HEK293 (cell line): ENCODE data around the gene EIF4E1B.
A peak's percentile ranks its signal among the peaks of the same experiment; 100 is the strongest.

Experiments used
- CTCF ChIA-PET: fragments of 350-600 bp; formaldehyde crosslinking; extraction: SDS; loops from one replicate; lab custom pipeline; 2021; ENCODE audit warnings: antibody characterized with exemption; lab: Yijun Ruan, JAX
- POLR2A ChIA-PET: fragments of 300-600 bp; formaldehyde crosslinking; extraction: SDS; loops from one replicate; lab custom pipeline; 2020; ENCODE audit warnings: antibody characterized with exemption, inconsistent platforms; lab: Yijun Ruan, JAX
- H3K27ac ChIP-seq: fragments of 200-500 bp; sonication (Bioruptor generic); 2 replicates; pipeline ENCODE4 v1.5.1; 2014; ENCODE audit warnings: low read depth, low read length, control low read depth, inconsistent platforms; ENCODE audit errors: extremely low read depth
- H3K36me3 ChIP-seq, 2 experiments: fragments of 200-500 bp in 1 of 2; sonication (Bioruptor generic) in 1 of 2; 1 replicate in 1 of 2; 2 replicates in 1 of 2; pipeline ENCODE4 v1.5.1; 2014 to 2017; ENCODE audit warnings: inconsistent platforms in 2 of 2, low read length in 2 of 2; ENCODE audit not compliant: control insufficient read depth in 2 of 2, insufficient read depth in 1 of 2
- H3K4me1 ChIP-seq: fragments of 200-500 bp; sonication (Bioruptor generic); 2 replicates; pipeline ENCODE4 v1.5.1; 2014; ENCODE audit warnings: mild to moderate bottlenecking, low read length, inconsistent platforms; ENCODE audit not compliant: control insufficient read depth, insufficient read depth
- H3K4me3 ChIP-seq: 2 replicates; pipeline ENCODE4 v1.5.1; 2011; ENCODE audit warnings: low read depth, mild to moderate bottlenecking, control low read depth, low read length, moderate library complexity
- H3K9me3 ChIP-seq: fragments of 200-500 bp; sonication (Bioruptor generic); 2 replicates; pipeline ENCODE4 v1.5.1; 2014; ENCODE audit warnings: low read depth, low read length, inconsistent platforms; ENCODE audit not compliant: control insufficient read depth, insufficient read depth
- EGR2 ChIP-seq: fragments of 450-650 bp; formaldehyde crosslinking; IDR thresholded peaks from 2 replicates; pipeline ENCODE4 v1.5.1; 2016; ENCODE audit warnings: low read depth, missing biosample characterization, missing genetic modification characterization
- GLIS2 ChIP-seq: fragments of 450-650 bp; formaldehyde crosslinking; IDR thresholded peaks from 2 replicates; pipeline ENCODE4 v1.5.1; 2016; ENCODE audit warnings: missing biosample characterization, missing genetic modification characterization
- KLF1 ChIP-seq: fragments of 450-650 bp; formaldehyde crosslinking; IDR thresholded peaks from 2 replicates; pipeline ENCODE4 v1.5.1; 2016; ENCODE audit warnings: missing biosample characterization, missing genetic modification characterization
- KLF9 ChIP-seq: fragments of 450-650 bp; formaldehyde crosslinking; IDR thresholded peaks from 2 replicates; pipeline ENCODE4 v1.5.1; 2016; ENCODE audit warnings: missing biosample characterization, missing genetic modification characterization, low read depth
- RBAK ChIP-seq: fragments of 450-650 bp; formaldehyde crosslinking; IDR thresholded peaks from 2 replicates; pipeline ENCODE4 v1.5.1; 2016; ENCODE audit warnings: missing biosample characterization, missing genetic modification characterization
- SALL2 ChIP-seq: fragments of 450-650 bp; formaldehyde crosslinking; IDR thresholded peaks from 2 replicates; pipeline ENCODE4 v1.5.0; 2017; ENCODE audit warnings: missing biosample characterization, mild to moderate bottlenecking, missing genetic modification characterization, borderline replicate concordance
- SCRT2 ChIP-seq: fragments of 450-650 bp; formaldehyde crosslinking; IDR thresholded peaks from 2 replicates; pipeline ENCODE4 v1.5.1; 2016; ENCODE audit warnings: missing biosample characterization, missing genetic modification characterization
- SP2 ChIP-seq: fragments of 450-650 bp; formaldehyde crosslinking; IDR thresholded peaks from 2 replicates; pipeline ENCODE4 v1.5.1; 2016; ENCODE audit warnings: missing biosample characterization, missing genetic modification characterization
- TRIM28 ChIP-seq: IDR thresholded peaks from 2 replicates; pipeline ENCODE4 v1.6.1; 2011; ENCODE audit warnings: low read length, control low read depth, borderline replicate concordance
- YY2 ChIP-seq: fragments of 450-650 bp; formaldehyde crosslinking; IDR thresholded peaks from 2 replicates; pipeline ENCODE4 v1.5.1; 2016; ENCODE audit warnings: missing biosample characterization, missing genetic modification characterization
- ZBTB17 ChIP-seq: fragments of 450-650 bp; formaldehyde crosslinking; IDR thresholded peaks from 2 replicates; pipeline ENCODE4 v1.5.1; 2016; ENCODE audit warnings: missing biosample characterization, missing genetic modification characterization
- ZBTB21 ChIP-seq: fragments of 450-650 bp; formaldehyde crosslinking; IDR thresholded peaks from 2 replicates; pipeline ENCODE4 v1.5.1; 2017; ENCODE audit warnings: missing biosample characterization, missing genetic modification characterization
- ZBTB48 ChIP-seq: fragments of 450-650 bp; formaldehyde crosslinking; IDR thresholded peaks from 2 replicates; pipeline ENCODE4 v1.5.1; 2016; ENCODE audit warnings: missing biosample characterization, missing genetic modification characterization
- ZBTB8A ChIP-seq: fragments of 450-650 bp; formaldehyde crosslinking; IDR thresholded peaks from 2 replicates; pipeline ENCODE4 v1.5.1; 2016; ENCODE audit warnings: missing biosample characterization, missing genetic modification characterization
- ZFHX2 ChIP-seq: fragments of 450-650 bp; formaldehyde crosslinking; conservative IDR thresholded peaks from 2 replicates; pipeline ENCODE4 v1.5.1; 2016; ENCODE audit warnings: missing biosample characterization, missing genetic modification characterization
- ZIC2 ChIP-seq: fragments of 450-650 bp; formaldehyde crosslinking; IDR thresholded peaks from 2 replicates; pipeline ENCODE4 v1.5.1; 2016; ENCODE audit warnings: missing biosample characterization, missing genetic modification characterization
- ZNF146 ChIP-seq: fragments of 450-650 bp; formaldehyde crosslinking; IDR thresholded peaks from 2 replicates; pipeline ENCODE4 v1.5.1; 2016; ENCODE audit warnings: missing biosample characterization, missing genetic modification characterization
- ZNF169 ChIP-seq: fragments of 450-650 bp; formaldehyde crosslinking; IDR thresholded peaks from 2 replicates; pipeline ENCODE4 v1.5.1; 2016; ENCODE audit warnings: missing biosample characterization, missing genetic modification characterization
- ZNF214 ChIP-seq: fragments of 450-650 bp; formaldehyde crosslinking; IDR thresholded peaks from 2 replicates; pipeline ENCODE4 v1.5.1; 2017; ENCODE audit warnings: missing biosample characterization, mild to moderate bottlenecking, missing genetic modification characterization, borderline replicate concordance
- ZNF302 ChIP-seq: fragments of 450-650 bp; formaldehyde crosslinking; IDR thresholded peaks from 2 replicates; pipeline ENCODE4 v1.5.1; 2016; ENCODE audit warnings: missing biosample characterization, missing genetic modification characterization, low read depth
- ZNF416 ChIP-seq: fragments of 450-650 bp; formaldehyde crosslinking; IDR thresholded peaks from 2 replicates; pipeline ENCODE4 v1.5.1; 2016; ENCODE audit warnings: missing biosample characterization, missing genetic modification characterization
- ZNF529 ChIP-seq: fragments of 450-650 bp; formaldehyde crosslinking; IDR thresholded peaks from 2 replicates; pipeline ENCODE4 v1.5.1; 2017; ENCODE audit warnings: missing genetic modification characterization, missing biosample characterization; ENCODE audit not compliant: insufficient replicate concordance
- ZNF664 ChIP-seq: fragments of 450-650 bp; formaldehyde crosslinking; IDR thresholded peaks from 2 replicates; pipeline ENCODE4 v1.5.1; 2016; ENCODE audit warnings: missing biosample characterization, missing genetic modification characterization
- TF ChIP-seq, protein P1 (sequence below): fragments of 450-650 bp; formaldehyde crosslinking; IDR thresholded peaks from 2 replicates; pipeline ENCODE4 v1.5.1; 2016; ENCODE audit warnings: missing biosample characterization, missing genetic modification characterization
- TF ChIP-seq, protein P2 (sequence below): fragments of 450-650 bp; formaldehyde crosslinking; IDR thresholded peaks from 2 replicates; pipeline ENCODE4 v1.5.1; 2016; ENCODE audit warnings: missing biosample characterization, missing genetic modification characterization

EIF4E1B gene

DNA sequence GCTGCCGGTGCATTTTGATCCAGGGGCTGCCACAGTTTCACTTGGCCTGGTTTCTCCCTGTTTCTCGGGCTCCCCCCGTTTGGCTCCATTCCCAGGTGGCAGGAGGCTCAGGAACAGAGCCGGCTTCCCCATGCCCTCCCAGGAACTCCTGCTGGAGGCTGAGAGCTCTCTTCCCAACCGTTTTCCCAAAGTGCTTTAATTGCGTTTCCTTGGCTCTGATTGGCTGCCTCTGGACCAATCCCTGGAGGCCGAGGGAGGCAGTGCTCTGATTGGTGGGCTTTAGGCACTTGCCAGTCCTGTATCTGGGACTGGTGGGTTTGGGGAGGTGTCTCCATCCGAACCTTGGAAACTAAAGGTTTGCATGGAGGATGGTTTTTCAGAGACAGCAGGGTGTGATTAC is 21.7 kb downstream of the EIF4E1B start:
- H3K4me1 ChIP-seq: 0 out of 2 replicates have a peak, but pooled peaks cover 2% of the 10 kb centered on the region
- peaks cover 4 to 15% of the 10 kb centered on the region in 2 experiments; a peak in 2 of 3 replicates for H3K36me3 ChIP-seq
- H3K9me3 ChIP-seq: no peaks in the 10 kb centered on the region
- no peak for TF ChIP-seq ZNF416 (tag by site-specific recombination)
- TF ChIP-seq SALL2 (tag by site-specific recombination): no peak
- TF ChIP-seq SP2 (tag by site-specific recombination): peak; percentile 51
- H3K27ac ChIP-seq: no peak overlapping the region
- POLR2A ChIA-PET: no interaction called here
- no peak overlapping the region for H3K4me3 ChIP-seq
- CTCF ChIA-PET: interaction anchor here (0.7 to 3.4 kb wide), 3 partner anchors 9 to 246 kb away, joined by 3 to 23 read pairs (median 4); no protein-coding TSS in a partner anchor

DNA sequence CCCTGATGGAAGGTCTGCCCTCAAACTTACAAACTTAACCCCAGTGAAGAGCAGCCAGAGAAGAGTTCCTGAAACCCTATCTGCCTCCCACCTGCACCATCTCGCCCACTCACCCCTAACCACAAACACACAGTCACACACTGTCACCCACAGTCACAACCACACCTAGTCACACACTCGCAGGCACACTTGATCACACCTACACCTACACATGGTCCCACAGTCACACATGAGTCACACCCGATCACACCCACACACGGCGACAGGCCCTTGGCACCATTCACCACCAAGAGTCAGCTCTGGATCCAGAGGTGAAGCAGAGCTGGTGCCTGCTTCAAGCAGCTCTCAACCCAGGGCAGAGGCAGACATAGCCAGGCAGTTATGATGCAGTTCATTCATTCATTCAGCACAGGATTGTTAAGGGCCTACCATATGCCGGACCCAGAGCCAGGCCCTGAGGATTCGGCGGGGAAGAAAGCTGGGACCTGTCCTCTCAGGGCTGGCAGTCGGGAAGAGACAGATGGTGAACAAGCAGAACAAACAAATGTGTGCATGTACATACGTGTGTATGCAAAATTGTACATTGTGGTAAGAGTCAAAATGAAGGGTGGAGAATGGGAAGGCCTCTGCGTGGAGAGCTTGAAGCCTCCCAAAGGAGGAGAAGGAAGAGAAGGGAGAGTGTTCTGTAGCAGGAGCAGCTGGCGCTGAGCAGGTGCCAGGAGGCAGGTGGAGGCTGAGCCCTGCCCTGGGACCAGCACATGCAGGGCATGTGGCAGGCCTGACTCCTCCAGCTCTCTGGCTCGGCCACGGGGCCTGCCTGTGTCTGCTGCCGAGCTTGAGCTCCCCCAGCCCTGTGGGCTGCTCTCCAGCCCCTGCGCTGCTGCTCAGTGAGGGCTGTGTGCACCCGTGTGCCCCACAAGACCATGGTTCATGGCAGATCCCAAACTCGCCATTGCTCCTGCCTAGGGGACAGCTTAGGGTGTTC is 23.2 kb downstream of the EIF4E1B start:
- Histone ChIP-seq H3K4me1 (no peaks in the 10 kb centered on the region), H3K36me3 (peaks cover 4 to 16% of the 10 kb centered on the region in 2 experiments; a peak in 2 of 3 replicates), H3K9me3 (no peaks in the 10 kb centered on the region), H3K27ac (no peak overlapping the region), H3K4me3 (no peak overlapping the region)
- CTCF ChIA-PET: interaction anchor here (0.7 kb wide), 1 partner anchor 457 kb away, joined by 6 read pairs; no protein-coding TSS in a partner anchor
- TF ChIP-seq KLF9 (tag by site-specific recombination) (peak; percentile 47; the same call in 1 of the 2 replicates), EGR2 (tag by site-specific recombination) (peak; percentile 100), ZNF169 (no peak), YY2 (tag by site-specific recombination) (no peak), ZNF146 (tag by site-specific recombination) (no peak), RBAK (0 out of 2 replicates have a peak, but pooled peaks have one; percentile 33), GLIS2 (peak; percentile 32; the same call in 1 of the 2 replicates), ZBTB17 (tag by site-specific recombination) (0 out of 2 replicates have a peak, but pooled peaks have one; percentile 18), SCRT2 (tag by site-specific recombination) (no peak), ZFHX2 (tag by site-specific recombination) (peak; percentile 100), ZBTB48 (tag by site-specific recombination) (peak; percentile 52; the same call in 1 of the 2 replicates), ZBTB21 (tag by site-specific recombination) (no peak), KLF1 (tag by site-specific recombination) (peak; percentile 57)
- TF ChIP-seq, protein P1, sequence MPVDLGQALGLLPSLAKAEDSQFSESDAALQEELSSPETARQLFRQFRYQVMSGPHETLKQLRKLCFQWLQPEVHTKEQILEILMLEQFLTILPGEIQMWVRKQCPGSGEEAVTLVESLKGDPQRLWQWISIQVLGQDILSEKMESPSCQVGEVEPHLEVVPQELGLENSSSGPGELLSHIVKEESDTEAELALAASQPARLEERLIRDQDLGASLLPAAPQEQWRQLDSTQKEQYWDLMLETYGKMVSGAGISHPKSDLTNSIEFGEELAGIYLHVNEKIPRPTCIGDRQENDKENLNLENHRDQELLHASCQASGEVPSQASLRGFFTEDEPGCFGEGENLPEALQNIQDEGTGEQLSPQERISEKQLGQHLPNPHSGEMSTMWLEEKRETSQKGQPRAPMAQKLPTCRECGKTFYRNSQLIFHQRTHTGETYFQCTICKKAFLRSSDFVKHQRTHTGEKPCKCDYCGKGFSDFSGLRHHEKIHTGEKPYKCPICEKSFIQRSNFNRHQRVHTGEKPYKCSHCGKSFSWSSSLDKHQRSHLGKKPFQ (tag by site-specific recombination): peak; percentile 93
- POLR2A ChIA-PET: interaction anchor here (0.6 kb wide), 1 partner anchor 205 kb away, joined by 3 read pairs; no protein-coding TSS in a partner anchor

DNA sequence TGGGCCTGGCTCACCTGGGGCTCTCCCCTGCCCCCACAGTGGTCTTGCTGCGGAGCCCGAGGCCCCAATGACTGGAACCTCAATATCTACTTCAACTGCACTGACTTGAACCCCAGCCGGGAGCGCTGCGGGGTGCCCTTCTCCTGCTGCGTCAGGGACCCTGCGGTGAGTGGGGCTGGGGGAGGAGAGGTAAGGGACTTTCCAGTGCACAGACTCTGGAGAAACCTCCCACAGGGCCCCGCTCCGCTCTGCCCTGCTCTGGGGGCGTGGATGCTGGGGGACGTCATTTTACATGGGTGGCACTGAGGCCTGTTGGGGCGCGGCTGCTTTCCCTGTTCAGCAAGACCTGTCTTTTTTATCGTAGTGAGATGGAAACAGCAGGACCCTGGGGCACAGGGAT is 24.4 kb downstream of the EIF4E1B start:
- TF ChIP-seq ZFHX2 (tag by site-specific recombination) (peak; percentile 85), EGR2 (tag by site-specific recombination) (peak; percentile 83), ZNF302 (tag by site-specific recombination) (no peak), ZBTB8A (tag by site-specific recombination) (no peak), TRIM28 (no peak), ZNF529 (tag by site-specific recombination) (no peak), ZNF214 (tag by site-specific recombination) (no peak), ZIC2 (tag by site-specific recombination) (peak; percentile 93), ZNF664 (tag by site-specific recombination) (no peak), GLIS2 (0 out of 2 replicates have a peak, but pooled peaks have one; percentile 2)
- TF ChIP-seq, protein P2, sequence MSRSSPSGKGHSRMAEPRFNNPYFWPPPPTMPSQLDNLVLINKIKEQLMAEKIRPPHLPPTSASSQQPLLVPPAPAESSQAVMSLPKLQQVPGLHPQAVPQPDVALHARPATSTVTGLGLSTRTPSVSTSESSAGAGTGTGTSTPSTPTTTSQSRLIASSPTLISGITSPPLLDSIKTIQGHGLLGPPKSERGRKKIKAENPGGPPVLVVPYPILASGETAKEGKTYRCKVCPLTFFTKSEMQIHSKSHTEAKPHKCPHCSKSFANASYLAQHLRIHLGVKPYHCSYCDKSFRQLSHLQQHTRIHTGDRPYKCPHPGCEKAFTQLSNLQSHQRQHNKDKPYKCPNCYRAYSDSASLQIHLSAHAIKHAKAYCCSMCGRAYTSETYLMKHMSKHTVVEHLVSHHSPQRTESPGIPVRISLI (tag by site-specific recombination): no peak
- TF ChIP-seq, all 188 proteins: peak for 4
- CTCF ChIA-PET: no interaction called here
- Histone ChIP-seq H3K9me3 (no peaks in the 10 kb centered on the region), H3K4me1 (no peaks in the 10 kb centered on the region), H3K27ac (no peak overlapping the region), H3K4me3 (no peak overlapping the region), H3K36me3 (peaks cover 4 to 16% of the 10 kb centered on the region in 2 experiments; a peak in 2 of 3 replicates)
- POLR2A ChIA-PET: no interaction called here
